SK-N-SH (cell line): Measurements from ENCODE around the gene MYORG. TPM values are rescaled to one million over a fixed set of nuclear protein-coding genes. Genes with fewer than 3 reads are reported as not detected.

ENCODE experiments used
- CTCF ChIA-PET: fragments of 300-600, 350-600 bp; formaldehyde crosslinking; extraction: SDS; loops from one replicate; lab custom pipeline; 2021; lab: Yijun Ruan, JAX
- POLR2A ChIA-PET: fragments of 350-600 bp; sonication (Branson Sonifier 250); formaldehyde crosslinking; extraction: SDS; loops from one replicate; lab custom pipeline; 2020; ENCODE audit warnings: antibody characterized with exemption, inconsistent platforms; lab: Yijun Ruan, JAX
- DNase-seq: peaks from one replicate; pipeline ENCODE4 v3.0.0; 2012
- H2AFZ ChIP-seq: fragments of 200-600 bp; sonication (generic); 2 replicates; pipeline ENCODE4 v1.8.1; 2016; ENCODE audit warnings: antibody characterized with exemption, mild to moderate bottlenecking, low read depth
- H3F3A ChIP-seq: fragments of 200-600 bp; sonication (generic); replicated peaks from 2 replicates; pipeline ENCODE3; 2016; ENCODE audit warnings: antibody characterized with exemption, mild to moderate bottlenecking; ENCODE audit not compliant: insufficient read depth
- H3K27ac ChIP-seq, 2 experiments: fragments of 200-500 bp in 1 of 2; fragments of 200-600 bp in 1 of 2; sonication (Bioruptor generic) in 1 of 2; sonication (generic), shearing (Covaris generic) in 1 of 2; 2 replicates each; pipeline versions ENCODE4 v1.5.1 to v1.6.1; 2014 to 2016; ENCODE audit warnings: low read depth in 2 of 2, inconsistent platforms in 1 of 2, low read length in 1 of 2, mild to moderate bottlenecking in 1 of 2, mixed read lengths in 1 of 2
- H3K27me3 ChIP-seq: fragments of 200-600 bp; sonication (generic), shearing (Covaris generic); 2 replicates; pipeline ENCODE4 v1.6.1; 2016; ENCODE audit warnings: mixed run types; ENCODE audit not compliant: insufficient read depth
- H3K36me3 ChIP-seq, 2 experiments: fragments of 200-500 bp in 1 of 2; fragments of 200-600 bp in 1 of 2; sonication (Bioruptor generic) in 1 of 2; sonication (generic) in 1 of 2; replicated peaks in 1 of 2; 2 replicates each; pipeline versions ENCODE3 to v1.5.1; 2014 to 2016; ENCODE audit warnings: low read length in 1 of 2, mild to moderate bottlenecking in 1 of 2; ENCODE audit not compliant: insufficient read depth in 2 of 2, control insufficient read depth in 1 of 2
- H3K4me1 ChIP-seq, 2 experiments: fragments of 200-500 bp in 1 of 2; fragments of 200-600 bp in 1 of 2; sonication (Bioruptor generic) in 1 of 2; sonication (generic), shearing (Covaris generic) in 1 of 2; 2 replicates each; pipeline versions ENCODE4 v1.5.1 to v1.6.1; 2014 to 2016; ENCODE audit warnings: low read depth in 1 of 2, low read length in 1 of 2, mixed run types in 1 of 2; ENCODE audit not compliant: insufficient read depth in 2 of 2, control insufficient read depth in 1 of 2
- H3K4me2 ChIP-seq: fragments of 200-600 bp; sonication (generic), shearing (Covaris generic); 2 replicates; pipeline ENCODE4 v1.6.1; 2017; ENCODE audit warnings: mixed run types
- H3K4me3 ChIP-seq, 2 experiments: fragments of 200-500 bp in 1 of 2; fragments of 200-600 bp in 1 of 2; sonication (Bioruptor generic) in 1 of 2; sonication (generic), shearing (Covaris generic) in 1 of 2; 2 replicates each; pipeline versions ENCODE4 v1.5.1 to v1.8.1; 2014 to 2016; ENCODE audit warnings: low read depth in 2 of 2, inconsistent platforms in 1 of 2, low read length in 1 of 2, mild to moderate bottlenecking in 1 of 2, mixed read lengths in 1 of 2, moderate library complexity in 1 of 2
- H3K79me2 ChIP-seq: fragments of 200-600 bp; sonication (generic); 2 replicates; pipeline ENCODE4 v1.8.1; 2017; ENCODE audit warnings: mild to moderate bottlenecking; ENCODE audit not compliant: insufficient read depth
- H3K9ac ChIP-seq: fragments of 200-600 bp; sonication (generic); 2 replicates; pipeline ENCODE4 v1.6.1; 2017; ENCODE audit warnings: mixed run types
- H3K9me2 ChIP-seq: fragments of 200-600 bp; sonication (generic); 2 replicates; pipeline ENCODE4 v1.6.1; 2017; ENCODE audit warnings: mixed run types
- H3K9me3 ChIP-seq: fragments of 200-600 bp; sonication (generic); 2 replicates; pipeline ENCODE4 v1.6.1; 2017; ENCODE audit warnings: mixed run types, mild to moderate bottlenecking, moderate library complexity
- H4K20me1 ChIP-seq: fragments of 200-600 bp; sonication (generic); 2 replicates; pipeline ENCODE4 v1.6.1; 2017; ENCODE audit warnings: mild to moderate bottlenecking, mixed run types; ENCODE audit not compliant: insufficient read depth
- CHD2 ChIP-seq: fragments of 150-350 bp; IDR thresholded peaks from 2 replicates; pipeline ENCODE4 v1.6.1; 2018; ENCODE audit warnings: low read length; ENCODE audit not compliant: partially characterized antibody
- ELF1 ChIP-seq: IDR thresholded peaks from 2 replicates; pipeline ENCODE4 v1.4.0; 2012
- EZH2phosphoT487 ChIP-seq: fragments of 200-600 bp; sonication (generic); IDR thresholded peaks from 2 replicates; pipeline ENCODE4 v1.6.1; 2017; ENCODE audit warnings: low read depth, mixed run types, mild to moderate bottlenecking, antibody characterized with exemption, moderate library complexity, borderline replicate concordance
- FOXM1 ChIP-seq: IDR thresholded peaks from 2 replicates; pipeline ENCODE4 v1.4.0; 2012; ENCODE audit warnings: low read depth, mild to moderate bottlenecking
- GABPA ChIP-seq: IDR thresholded peaks from 2 replicates; pipeline ENCODE4 v1.4.0; 2012; ENCODE audit warnings: low read depth, mild to moderate bottlenecking
- IRF3 ChIP-seq: fragments of 150-350 bp; IDR thresholded peaks from 2 replicates; pipeline ENCODE4 v1.6.1; 2016; ENCODE audit warnings: mild to moderate bottlenecking, low read depth, low read length
- JUND ChIP-seq: IDR thresholded peaks from 2 replicates; pipeline ENCODE4 v1.4.0; 2012
- MXI1 ChIP-seq: IDR thresholded peaks from 2 replicates; pipeline ENCODE4 v1.6.1; 2012; ENCODE audit warnings: mild to moderate bottlenecking, low read depth, low read length, improper control_type of control experiment
- POLR2AphosphoS5 ChIP-seq: IDR thresholded peaks from 2 replicates; pipeline ENCODE4 v1.6.1; 2012; ENCODE audit warnings: low read depth, low read length
- REST ChIP-seq: IDR thresholded peaks from 2 replicates; pipeline ENCODE4 v1.6.1; 2012; ENCODE audit warnings: mild to moderate bottlenecking, low read depth, low read length, moderate library complexity
- RFX5 ChIP-seq: IDR thresholded peaks from 2 replicates; pipeline ENCODE4 v1.6.1; 2012; ENCODE audit warnings: mild to moderate bottlenecking, improper control_type of control experiment, low read length
- SIN3A ChIP-seq: IDR thresholded peaks from 2 replicates; pipeline ENCODE4 v1.6.1; 2012; ENCODE audit warnings: low read depth, mild to moderate bottlenecking, low read length, moderate library complexity, borderline replicate concordance
- TAF1 ChIP-seq: IDR thresholded peaks from 2 replicates; pipeline ENCODE4 v1.6.1; 2012; ENCODE audit warnings: low read depth, mild to moderate bottlenecking, low read length, moderate library complexity, borderline replicate concordance
- TCF12 ChIP-seq: IDR thresholded peaks from 2 replicates; pipeline ENCODE4 v1.4.0; 2012
- TEAD4 ChIP-seq: IDR thresholded peaks from 2 replicates; pipeline ENCODE4 v1.4.0; 2012; ENCODE audit warnings: mild to moderate bottlenecking, borderline replicate concordance; ENCODE audit not compliant: insufficient read depth
- USF1 ChIP-seq: IDR thresholded peaks from 2 replicates; pipeline ENCODE4 v1.4.0; 2012; ENCODE audit warnings: low read depth, borderline replicate concordance
- YY1 ChIP-seq: IDR thresholded peaks from 2 replicates; pipeline ENCODE4 v1.4.0; 2012; ENCODE audit warnings: low read depth, mild to moderate bottlenecking
- ZBTB33 ChIP-seq: IDR thresholded peaks from 2 replicates; pipeline ENCODE4 v1.4.0; 2012; ENCODE audit warnings: low read depth, borderline replicate concordance
- whole genome bisulfite sequencing: methylation state at CpG from one replicate; pipeline ENCODE4 v1.1.6; 2017; ENCODE audit warnings: low lambda C conversion rate; 5-methylcytosine and 5-hydroxymethylcytosine counted together
- polyA plus RNA-seq, 3 experiments: library from polyadenylated mRNA; depleted of rRNA; stranded (reverse); fragments of >200 nt; gene quantifications; 2 replicates each; pipeline ENCODE4 v1.2.3, GENCODE V29; 2012

Gene MYORG
- polyA plus RNA-seq, 1 of the 3 experiments (the other 2 are of a cell fraction) = 1.1 TPM

- H4K20me1 ChIP-seq = no peaks in the 10 kb centered on the region
- ChIA-PET POLR2A (no interaction called here), CTCF (interaction anchor here (0.9 to 2.8 kb wide), 3 partner anchors 16 to 113 kb away, joined by 3 to 17 read pairs (median 8); no protein-coding TSS in a partner anchor)
- no peak overlapping the region for H2AFZ ChIP-seq
- H3K36me3 ChIP-seq = no peaks in the 10 kb centered on the region
- H3K9me2 ChIP-seq = 0 out of 2 replicates have a peak, but pooled peaks cover 2% of the 10 kb centered on the region
- H3K4me2 ChIP-seq = no peak overlapping the region
- no peaks in the 10 kb centered on the region for H3K4me1 ChIP-seq
- TF ChIP-seq CHD2 = no peak
- TF ChIP-seq JUND = no peak
- no peak for TF ChIP-seq GABPA
- no peak for TF ChIP-seq RFX5
- TF ChIP-seq TEAD4 = no peak
- TF ChIP-seq YY1 = no peak
- TF ChIP-seq TCF12 = no peak
- no peak for TF ChIP-seq SIN3A
- no peak for TF ChIP-seq TAF1
- no peak for TF ChIP-seq MXI1
- TF ChIP-seq FOXM1 = no peak
- H3F3A ChIP-seq = no peaks in the 10 kb centered on the region
- H3K4me3 ChIP-seq = no peak overlapping the region
- no peaks in the 10 kb centered on the region for H3K27me3 ChIP-seq
- no peak for DNase-seq
- H3K9ac ChIP-seq = no peak overlapping the region
- H3K9me3 ChIP-seq = no peaks in the 10 kb centered on the region
- WGBS = 80% methylated on average over 4 of the region's 4 CpGs
- no peaks in the 10 kb centered on the region for H3K79me2 ChIP-seq
- no peak overlapping the region for H3K27ac ChIP-seq
Measured at GRCh38 chr9:34387239-34387638, 10.5 kb upstream of the MYORG start.

GRCh38 chr9:34386656-34387055 lies 10.0 kb upstream of the MYORG start:
- POLR2A ChIA-PET = no interaction called here

More at GRCh38 chr9:34386656-34387055, 10.0 kb upstream of the MYORG start:
- H3K4me1 ChIP-seq = no peaks in the 10 kb centered on the region
- H3K9me3 ChIP-seq = no peaks in the 10 kb centered on the region
- H3K4me3 ChIP-seq = no peak overlapping the region
- H3K4me2 ChIP-seq = no peak overlapping the region
- no peak overlapping the region for H3K27ac ChIP-seq
- 91% methylated on average over 1 of the region's 3 CpGs for WGBS
- H3K9ac ChIP-seq = no peak overlapping the region
- no peaks in the 10 kb centered on the region for H3K27me3 ChIP-seq
- H4K20me1 ChIP-seq = no peaks in the 10 kb centered on the region
- TF ChIP-seq EZH2phosphoT487 (no peak), ELF1 (no peak), GABPA (no peak), POLR2AphosphoS5 (no peak), TAF1 (no peak), TCF12 (no peak), IRF3 (no peak), USF1 (no peak), REST (no peak), ZBTB33 (no peak)
- H3K79me2 ChIP-seq = no peaks in the 10 kb centered on the region
- DNase-seq = no peak
- no peaks in the 10 kb centered on the region for H3K36me3 ChIP-seq
- CTCF ChIA-PET = interaction anchor here (1.6 to 1.9 kb wide), 2 partner anchors 114 to 217 kb away, joined by 4 to 8 read pairs; no protein-coding TSS in a partner anchor
- H2AFZ ChIP-seq = no peak overlapping the region
- 0 out of 2 replicates have a peak, but pooled peaks cover 2% of the 10 kb centered on the region for H3K9me2 ChIP-seq
- H3F3A ChIP-seq = no peaks in the 10 kb centered on the region
